ENCODE data around the gene ST3GAL2. TPM values are rescaled to one million over a fixed set of nuclear protein-coding genes. Genes with fewer than 3 reads are reported as not detected.

The ST3GAL2 gene
- total and polyA plus RNA-seq, 2 of the 4 experiments (the other 2 are of a cell fraction) = 17.4 to 17.7 TPM

- CTCF ChIA-PET = no interaction called here
- H3K56ac ChIP-seq (ENCODE audit: extremely low read depth, insufficient read depth, low read length) = no peak overlapping the region
- in situ Hi-C loops (cut with MboI; ENCODE audit: low sequenced_read_pairs) = no loop called here
Measured at GRCh38 chr16:70364399-70364798, 74.5 kb downstream of the ST3GAL2 start.

More at GRCh38 chr16:70364399-70364798, 74.5 kb downstream of the ST3GAL2 start:
- Histone ChIP-seq H2BK120ac (ENCODE audit: low read depth, low read length) (no peak overlapping the region), H3K18ac (ENCODE audit: low read depth, low read length) (no peak overlapping the region), H3K9ac (ENCODE audit: low read depth, low read length) (no peak overlapping the region), H3K36me3 (ENCODE audit: control insufficient read depth, insufficient read depth, low read length) (peaks cover 68% of the 10 kb centered on the region), H3K4me3 (ENCODE audit: insufficient read depth, low read depth, low read length) (no peak overlapping the region), H3K23ac (ENCODE audit: low read depth, low read length) (no peak overlapping the region), H2AFZ (replicated peaks; ENCODE audit: low read length, poor library complexity) (no peak overlapping the region), H3K9me1 (ENCODE audit: insufficient read depth, low read length) (no peaks in the 10 kb centered on the region), H2AK9ac (replicated peaks; ENCODE audit: low read depth, low read length, poor library complexity) (no peak overlapping the region), H3K14ac (replicated peaks; ENCODE audit: low read depth, low read length) (no peak overlapping the region), H4K91ac (ENCODE audit: insufficient read depth, low read depth, low read length) (no peak overlapping the region), H2AK5ac (ENCODE audit: low read depth, low read length) (no peak overlapping the region), H3K4me1 (ENCODE audit: control insufficient read depth, insufficient read depth, low read length) (no peaks in the 10 kb centered on the region), H2BK20ac (ENCODE audit: low read depth, low read length) (no peak overlapping the region), H3K9me3 (ENCODE audit: control insufficient read depth, insufficient read depth, low read length) (no peaks in the 10 kb centered on the region), H2BK5ac (ENCODE audit: low read depth, low read length, poor library complexity, severe bottlenecking) (no peak overlapping the region), H4K8ac (ENCODE audit: low read depth in 2 of 2, low read length in 2 of 2) (no peak overlapping the region), H3K4me2 (ENCODE audit: low read depth, low read length) (no peak overlapping the region), H2BK15ac (ENCODE audit: low read depth, low read length) (no peak overlapping the region), H4K5ac (ENCODE audit: low read depth, low read length) (no peak overlapping the region), H3K4ac (ENCODE audit: low read depth, low read length) (no peak overlapping the region), H4K20me1 (ENCODE audit: insufficient read depth, low read length) (no peaks in the 10 kb centered on the region), H3K27me3 (ENCODE audit: control insufficient read depth, insufficient read depth, low read length) (no peaks in the 10 kb centered on the region), H3K27ac (ENCODE audit: insufficient read depth, low read length) (no peak overlapping the region), H3K79me1 (ENCODE audit: low read depth in 1 of 2, low read length in 2 of 2) (peaks cover 0 to 2% of the 10 kb centered on the region in 2 experiments; a peak in 3 of 4 replicates)
- ATAC-seq (ENCODE audit: low read depth) (no peak), DNase-seq (no peak)
- WGBS, 2 experiments (ENCODE audit: extremely low coverage in 2 of 2, insufficient read length in 1 of 2) = 67% methylated on average over 1 of the region's 5 CpGs; no CpG with 5 or more reads in 1 of the 2 experiments
- intact Hi-C loops (cut with micrococcal nuclease) (no loop called here), dilution Hi-C loops (cut with HindIII; ENCODE audit: low sequenced_read_pairs, unreplicated experiment) (no loop called here)
- BruUV-seq (replicated peaks) = no TSS peak
- TF ChIP-seq FOS (IDR thresholded peaks at IDR 0.05; ENCODE audit: low read depth, low read length) (no peak), MAZ (IDR thresholded peaks at IDR 0.05; ENCODE audit: borderline replicate concordance, low read depth, low read length) (no peak), RCOR1 (IDR thresholded peaks at IDR 0.05; ENCODE audit: insufficient replicate concordance, low read length) (no peak)
- TF ChIP-seq, protein P1, sequence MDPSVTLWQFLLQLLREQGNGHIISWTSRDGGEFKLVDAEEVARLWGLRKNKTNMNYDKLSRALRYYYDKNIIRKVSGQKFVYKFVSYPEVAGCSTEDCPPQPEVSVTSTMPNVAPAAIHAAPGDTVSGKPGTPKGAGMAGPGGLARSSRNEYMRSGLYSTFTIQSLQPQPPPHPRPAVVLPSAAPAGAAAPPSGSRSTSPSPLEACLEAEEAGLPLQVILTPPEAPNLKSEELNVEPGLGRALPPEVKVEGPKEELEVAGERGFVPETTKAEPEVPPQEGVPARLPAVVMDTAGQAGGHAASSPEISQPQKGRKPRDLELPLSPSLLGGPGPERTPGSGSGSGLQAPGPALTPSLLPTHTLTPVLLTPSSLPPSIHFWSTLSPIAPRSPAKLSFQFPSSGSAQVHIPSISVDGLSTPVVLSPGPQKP (IDR thresholded peaks at IDR 0.05; ENCODE audit: borderline replicate concordance, low read depth, low read length) = no peak
- POLR2A ChIA-PET (ENCODE audit: unreplicated experiment) = no interaction called here

Measured in IMR-90 (cell line).